ENCODE measurements around the gene SLC10A7.

SLC10A7 gene

DNA sequence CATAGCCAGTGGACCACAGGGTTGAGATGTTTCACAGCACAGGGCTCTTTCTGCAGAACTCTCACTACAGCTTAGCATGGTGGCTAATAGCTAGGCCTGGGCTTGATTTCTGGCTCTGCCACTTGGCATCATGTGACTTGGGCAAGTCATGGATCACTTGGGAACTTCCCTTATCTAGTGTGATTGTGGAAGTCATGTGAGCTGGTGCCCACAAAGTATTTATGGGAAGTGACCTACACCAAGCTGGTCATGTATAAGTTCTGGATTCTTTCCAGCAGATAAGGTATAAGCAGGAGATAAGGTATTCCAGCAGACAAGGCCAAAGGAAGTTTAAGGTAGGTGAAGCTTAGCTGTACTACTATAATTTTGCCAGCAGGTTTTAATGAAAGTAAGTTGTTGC lies 246.4 kb downstream of the SLC10A7 start:
- no peaks in the 10 kb centered on the region for H3F3A ChIP-seq (ENCODE audit: control insufficient read depth, insufficient read depth)
- H3K27ac ChIP-seq (ENCODE audit: low read depth, low read length) = no peak overlapping the region
- H3K9me2 ChIP-seq (replicated peaks; ENCODE audit: control insufficient read depth, low read length) = no peaks in the 10 kb centered on the region
- H3K27me3 ChIP-seq (ENCODE audit: control insufficient read depth, low read length) = no peaks in the 10 kb centered on the region
- no peaks in the 10 kb centered on the region for H3K9me3 ChIP-seq (ENCODE audit: control insufficient read depth, insufficient read depth, low read length)
- no peaks in the 10 kb centered on the region for H4K20me1 ChIP-seq (ENCODE audit: control insufficient read depth, insufficient read depth, low read depth, low read length)
- H3K79me2 ChIP-seq (ENCODE audit: control insufficient read depth, low read length) = no peaks in the 10 kb centered on the region
- H3K36me3 ChIP-seq (ENCODE audit: control insufficient read depth, low read length) = no peaks in the 10 kb centered on the region
- no peaks in the 10 kb centered on the region for H3K4me1 ChIP-seq (ENCODE audit: control insufficient read depth, low read length)
- TF ChIP-seq, protein P1, sequence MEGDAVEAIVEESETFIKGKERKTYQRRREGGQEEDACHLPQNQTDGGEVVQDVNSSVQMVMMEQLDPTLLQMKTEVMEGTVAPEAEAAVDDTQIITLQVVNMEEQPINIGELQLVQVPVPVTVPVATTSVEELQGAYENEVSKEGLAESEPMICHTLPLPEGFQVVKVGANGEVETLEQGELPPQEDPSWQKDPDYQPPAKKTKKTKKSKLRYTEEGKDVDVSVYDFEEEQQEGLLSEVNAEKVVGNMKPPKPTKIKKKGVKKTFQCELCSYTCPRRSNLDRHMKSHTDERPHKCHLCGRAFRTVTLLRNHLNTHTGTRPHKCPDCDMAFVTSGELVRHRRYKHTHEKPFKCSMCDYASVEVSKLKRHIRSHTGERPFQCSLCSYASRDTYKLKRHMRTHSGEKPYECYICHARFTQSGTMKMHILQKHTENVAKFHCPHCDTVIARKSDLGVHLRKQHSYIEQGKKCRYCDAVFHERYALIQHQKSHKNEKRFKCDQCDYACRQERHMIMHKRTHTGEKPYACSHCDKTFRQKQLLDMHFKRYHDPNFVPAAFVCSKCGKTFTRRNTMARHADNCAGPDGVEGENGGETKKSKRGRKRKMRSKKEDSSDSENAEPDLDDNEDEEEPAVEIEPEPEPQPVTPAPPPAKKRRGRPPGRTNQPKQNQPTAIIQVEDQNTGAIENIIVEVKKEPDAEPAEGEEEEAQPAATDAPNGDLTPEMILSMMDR (IDR thresholded peaks at IDR 0.05; ENCODE audit: low read depth, low read length, poor library complexity, severe bottlenecking) = no peak
- no peak for TF ChIP-seq EZH2phosphoT487 (IDR thresholded peaks at IDR 0.05; ENCODE audit: borderline replicate concordance, low read length)
- no peak overlapping the region for H3K4me3 ChIP-seq (ENCODE audit: low read length)
- H3K4me2 ChIP-seq (ENCODE audit: low read length) = no peak overlapping the region

DNA sequence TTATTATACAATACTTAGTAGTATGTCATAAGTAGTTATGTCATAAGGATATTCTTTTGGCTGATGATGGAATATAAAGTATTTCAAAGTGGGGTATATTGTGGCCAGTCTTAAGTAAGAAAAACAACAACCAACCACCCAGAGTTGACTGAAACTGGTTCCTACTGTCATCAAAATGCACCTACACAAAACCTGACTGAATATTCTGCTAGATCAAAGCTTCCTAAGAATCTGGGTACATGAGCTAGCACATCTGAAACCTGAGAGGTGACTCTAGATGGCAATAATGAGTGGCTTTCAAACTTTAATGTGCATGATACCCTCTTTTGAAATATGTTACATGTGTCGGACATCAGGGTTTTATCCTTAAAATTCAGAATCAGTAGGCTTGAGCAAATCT lies 247.0 kb downstream of the SLC10A7 start:
- H3K27me3 ChIP-seq (ENCODE audit: control insufficient read depth, low read length) = no peaks in the 10 kb centered on the region
- no peaks in the 10 kb centered on the region for H3F3A ChIP-seq (ENCODE audit: control insufficient read depth, insufficient read depth)
- no peak for TF ChIP-seq EZH2phosphoT487 (IDR thresholded peaks at IDR 0.05; ENCODE audit: borderline replicate concordance, low read length)
- TF ChIP-seq, protein P1 (IDR thresholded peaks at IDR 0.05; ENCODE audit: low read depth, low read length, poor library complexity, severe bottlenecking) = no peak
- H3K9me2 ChIP-seq (replicated peaks; ENCODE audit: control insufficient read depth, low read length) = no peaks in the 10 kb centered on the region
- no peaks in the 10 kb centered on the region for H3K9me3 ChIP-seq (ENCODE audit: control insufficient read depth, insufficient read depth, low read length)
- no peak overlapping the region for H3K27ac ChIP-seq (ENCODE audit: low read depth, low read length)
- no peaks in the 10 kb centered on the region for H4K20me1 ChIP-seq (ENCODE audit: control insufficient read depth, insufficient read depth, low read depth, low read length)
- H3K36me3 ChIP-seq (ENCODE audit: control insufficient read depth, low read length) = no peaks in the 10 kb centered on the region
- H3K4me3 ChIP-seq (ENCODE audit: low read length) = no peak overlapping the region
- H3K79me2 ChIP-seq (ENCODE audit: control insufficient read depth, low read length) = no peaks in the 10 kb centered on the region
- H3K4me2 ChIP-seq (ENCODE audit: low read length) = no peak overlapping the region
- H3K4me1 ChIP-seq (ENCODE audit: control insufficient read depth, low read length) = peaks cover 2% of the 10 kb centered on the region

DNA sequence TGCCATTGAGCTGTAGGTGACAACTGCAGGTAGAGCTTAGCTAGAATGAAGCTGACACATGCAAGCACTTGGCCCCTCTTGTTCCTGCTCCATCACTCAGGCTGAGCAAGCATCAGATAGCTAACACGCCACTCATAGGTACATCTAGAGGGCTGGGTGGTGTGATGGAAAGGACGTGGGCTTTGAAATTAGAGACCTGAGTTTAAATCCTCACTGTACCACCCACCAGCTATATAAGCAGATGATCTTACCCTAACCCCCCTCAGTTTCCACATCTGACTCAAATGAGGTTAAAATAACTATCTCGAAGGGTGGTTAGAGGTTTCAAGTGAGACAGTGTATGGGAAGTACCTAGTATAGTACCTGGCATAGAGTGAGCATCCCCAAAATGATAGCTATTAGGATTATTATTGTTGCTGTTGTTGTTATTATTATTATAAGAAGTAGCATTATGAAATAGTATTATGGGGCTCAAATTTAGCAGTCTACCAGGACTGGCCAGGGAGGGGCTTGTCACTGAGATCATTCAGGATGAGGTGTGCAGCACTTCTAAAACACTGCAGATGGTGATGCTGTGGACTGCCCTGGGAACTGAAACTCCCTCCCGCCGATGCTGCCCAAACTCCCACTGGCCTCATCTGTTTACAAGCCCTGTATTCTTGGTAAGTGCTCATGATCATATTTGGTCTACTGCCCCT lies 248.4 kb downstream of the SLC10A7 start:
- TF ChIP-seq EZH2phosphoT487 (IDR thresholded peaks at IDR 0.05; ENCODE audit: borderline replicate concordance, low read length) = no peak
- TF ChIP-seq, protein P1 (IDR thresholded peaks at IDR 0.05; ENCODE audit: low read depth, low read length, poor library complexity, severe bottlenecking) = no peak
- H3K9me3 ChIP-seq (ENCODE audit: control insufficient read depth, insufficient read depth, low read length) = no peaks in the 10 kb centered on the region
- no peaks in the 10 kb centered on the region for H3K9me2 ChIP-seq (replicated peaks; ENCODE audit: control insufficient read depth, low read length)
- H3K4me3 ChIP-seq (ENCODE audit: low read length) = no peak overlapping the region
- H3K36me3 ChIP-seq (ENCODE audit: control insufficient read depth, low read length) = no peaks in the 10 kb centered on the region
- H3K79me2 ChIP-seq (ENCODE audit: control insufficient read depth, low read length) = no peaks in the 10 kb centered on the region
- no peak overlapping the region for H3K27ac ChIP-seq (ENCODE audit: low read depth, low read length)
- H3K4me2 ChIP-seq (ENCODE audit: low read length) = no peak overlapping the region
- no peaks in the 10 kb centered on the region for H3K27me3 ChIP-seq (ENCODE audit: control insufficient read depth, low read length)
- H3K4me1 ChIP-seq (ENCODE audit: control insufficient read depth, low read length) = peaks cover 11% of the 10 kb centered on the region
- no peaks in the 10 kb centered on the region for H3F3A ChIP-seq (ENCODE audit: control insufficient read depth, insufficient read depth)
- no peaks in the 10 kb centered on the region for H4K20me1 ChIP-seq (ENCODE audit: control insufficient read depth, insufficient read depth, low read depth, low read length)

All from DOHH2 (cell line).